ENCODE data around the gene MICAL3.

The MICAL3 gene

DNA sequence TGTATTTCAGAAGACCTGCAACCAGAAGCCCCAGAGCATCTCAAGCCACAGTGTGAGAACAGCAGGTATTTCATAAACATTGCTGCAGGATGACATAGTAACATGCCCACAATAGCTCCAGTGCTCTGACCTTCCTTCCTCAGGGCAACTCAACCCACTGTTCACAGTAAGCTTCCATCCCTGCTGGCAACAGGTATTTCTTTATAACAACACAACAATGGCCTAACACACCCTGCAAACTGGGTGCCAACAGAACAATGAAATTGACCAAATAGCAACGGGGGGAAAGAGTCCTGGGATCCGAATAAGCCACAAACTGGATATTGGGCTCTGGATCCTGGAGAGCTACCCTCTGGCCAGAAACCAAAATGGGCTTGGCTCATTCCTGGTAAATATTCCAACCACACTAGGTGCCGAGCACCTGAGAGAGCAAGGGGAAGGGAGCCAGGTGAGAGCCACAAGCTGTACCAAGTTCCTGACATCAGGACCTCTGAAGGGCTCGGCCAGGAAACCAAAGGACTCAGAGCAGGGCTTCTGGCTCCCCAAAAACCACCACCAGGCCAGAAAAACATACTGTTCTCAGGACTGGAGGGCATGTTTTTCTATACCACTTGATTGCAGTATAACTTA, 99.5 kb downstream of the MICAL3 start:
- peak; percentile 17 for DNase-seq

GRCh38 chr22:17924076-17924475, 100.3 kb downstream of the MICAL3 start:
- DNase-seq: no peak

- DNase-seq: peak; percentile 92
Observed at GRCh38 chr22:17922925-17923903, 101.1 kb downstream of the MICAL3 start.

DNA sequence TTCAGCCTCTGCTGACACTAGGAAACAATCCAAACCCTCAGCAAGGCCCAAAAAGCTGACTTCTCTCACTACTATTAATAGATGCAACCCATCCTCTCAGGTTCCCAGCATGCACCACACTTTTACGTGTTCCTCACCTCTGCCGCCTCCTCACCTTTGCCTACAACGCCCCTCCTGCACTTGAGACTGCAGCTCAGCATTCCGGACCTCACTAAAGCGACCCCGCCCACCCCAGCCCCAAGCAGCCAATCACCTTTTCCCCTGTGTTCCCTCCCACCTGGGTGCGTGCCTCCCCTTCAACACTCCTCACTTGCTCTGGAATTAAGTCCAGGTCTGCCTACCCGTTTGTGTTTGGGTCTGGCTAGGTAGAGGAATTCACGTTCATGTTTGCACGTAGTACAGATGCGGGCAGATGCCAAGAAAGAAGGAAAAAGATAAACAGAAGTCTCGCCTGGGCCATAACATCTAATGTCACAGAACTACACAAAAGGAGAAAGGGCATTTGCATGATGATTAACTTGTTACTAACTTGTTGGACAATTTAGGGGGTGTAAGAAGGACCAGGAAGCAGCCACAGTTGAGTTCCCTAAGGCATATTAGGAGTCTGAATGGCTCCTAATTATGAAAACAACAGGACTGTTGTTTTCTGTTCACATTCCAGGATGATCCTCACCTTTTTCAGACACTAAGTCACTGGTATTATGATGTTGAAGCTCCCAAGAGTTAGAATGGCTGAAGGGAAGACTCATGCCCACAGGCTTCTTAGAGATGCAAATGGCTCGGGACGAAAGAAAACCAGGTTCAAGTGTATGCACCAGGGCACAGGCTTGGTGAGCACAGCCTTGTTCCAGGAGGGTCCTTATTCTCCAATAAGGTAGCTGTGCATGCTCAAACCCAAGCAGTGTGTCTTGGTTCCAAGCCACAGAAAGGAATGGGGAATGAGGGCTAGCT, 102.2 kb downstream of the MICAL3 start:
- DNase-seq: no peak

GRCh38 chr22:17920992-17921650, 103.2 kb downstream of the MICAL3 start:
- no peak for DNase-seq

- no peak for DNase-seq
Observed at GRCh38 chr22:17920145-17920605, 104.2 kb downstream of the MICAL3 start.

DNA sequence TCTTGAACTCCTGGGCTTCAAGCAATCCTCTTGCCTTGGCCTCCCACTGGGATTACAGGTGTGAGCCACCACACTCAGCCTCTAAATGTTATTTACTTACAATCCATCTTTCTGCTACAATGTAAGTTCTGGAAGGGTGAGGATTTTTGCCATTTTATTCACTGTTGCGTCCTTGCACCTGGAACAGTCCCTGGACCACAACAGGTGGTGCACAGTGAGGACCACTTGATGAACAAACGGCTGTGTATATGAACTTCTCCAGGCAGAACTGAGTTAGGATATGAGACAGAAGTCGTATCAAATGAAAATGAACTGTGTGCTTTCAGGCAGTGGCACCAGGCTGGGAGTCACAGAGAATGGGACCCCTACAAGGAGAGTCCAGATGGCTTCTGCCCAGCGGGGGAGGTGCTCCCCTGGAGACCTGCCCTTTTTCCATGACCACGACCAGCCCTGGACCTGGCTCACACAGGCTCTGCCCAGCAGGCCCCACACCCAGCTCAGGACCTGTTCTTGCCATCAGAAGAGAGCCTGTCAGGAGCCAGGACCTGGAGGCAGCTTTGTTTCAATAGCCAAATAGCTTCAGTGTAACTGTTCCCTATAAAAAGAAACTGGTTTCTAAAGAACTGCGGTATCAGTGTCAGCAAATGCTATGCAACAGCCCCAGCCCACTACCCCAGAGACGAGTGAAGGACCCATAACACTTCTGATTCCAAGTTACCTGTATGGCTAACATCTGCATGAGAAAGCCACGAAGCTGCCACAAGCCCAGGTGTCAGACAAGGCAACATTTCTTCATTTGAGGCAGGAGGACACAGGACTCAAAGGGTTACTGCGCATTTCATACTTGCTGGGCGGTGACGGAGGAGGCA, 104.9 kb downstream of the MICAL3 start:
- DNase-seq: no peak

DNA sequence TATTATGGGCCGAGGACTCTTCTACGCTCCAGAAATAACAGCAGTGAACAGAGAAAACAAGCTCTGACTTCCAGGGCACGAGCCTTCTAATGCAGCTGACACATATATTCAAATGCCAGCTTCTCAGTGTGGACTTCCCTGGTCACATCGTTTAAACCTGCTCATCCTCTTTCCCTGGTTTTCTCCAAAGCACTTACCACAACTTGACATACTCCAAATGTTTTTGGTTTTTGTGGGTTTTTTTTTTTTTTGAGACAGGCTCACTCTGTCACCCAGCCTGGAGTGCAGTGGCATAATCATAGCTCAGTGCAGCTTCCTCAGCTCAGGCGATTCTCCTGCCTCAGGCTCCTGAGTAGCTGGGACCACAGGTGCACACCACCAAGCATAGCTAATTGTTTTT, 105.5 kb downstream of the MICAL3 start:
- peak; percentile 85 for DNase-seq

DNA sequence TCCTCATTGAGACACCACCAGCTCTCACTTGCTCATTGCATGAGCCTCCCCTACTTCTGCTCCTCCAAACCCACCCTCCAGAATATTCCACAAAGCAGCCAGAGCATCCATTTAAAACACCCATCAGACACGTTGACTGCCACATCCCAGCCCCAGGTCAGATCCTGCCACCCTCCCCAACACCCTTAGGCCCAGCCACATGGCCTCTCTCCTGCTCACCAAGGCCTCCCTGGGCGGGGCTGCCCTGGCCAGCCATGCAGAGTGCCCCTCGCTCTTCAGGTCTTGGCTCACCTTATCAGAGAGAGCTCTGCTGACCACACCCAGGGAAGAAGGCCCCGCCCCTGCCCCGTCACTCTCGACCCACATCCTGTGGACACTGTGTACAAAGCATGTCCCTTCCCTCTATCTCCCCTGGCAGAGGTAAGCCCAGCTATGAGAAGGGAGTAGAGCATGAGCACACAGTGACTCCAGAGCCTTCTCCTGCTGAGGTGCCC, 106.8 kb downstream of the MICAL3 start:
- DNase-seq: no peak

DNA sequence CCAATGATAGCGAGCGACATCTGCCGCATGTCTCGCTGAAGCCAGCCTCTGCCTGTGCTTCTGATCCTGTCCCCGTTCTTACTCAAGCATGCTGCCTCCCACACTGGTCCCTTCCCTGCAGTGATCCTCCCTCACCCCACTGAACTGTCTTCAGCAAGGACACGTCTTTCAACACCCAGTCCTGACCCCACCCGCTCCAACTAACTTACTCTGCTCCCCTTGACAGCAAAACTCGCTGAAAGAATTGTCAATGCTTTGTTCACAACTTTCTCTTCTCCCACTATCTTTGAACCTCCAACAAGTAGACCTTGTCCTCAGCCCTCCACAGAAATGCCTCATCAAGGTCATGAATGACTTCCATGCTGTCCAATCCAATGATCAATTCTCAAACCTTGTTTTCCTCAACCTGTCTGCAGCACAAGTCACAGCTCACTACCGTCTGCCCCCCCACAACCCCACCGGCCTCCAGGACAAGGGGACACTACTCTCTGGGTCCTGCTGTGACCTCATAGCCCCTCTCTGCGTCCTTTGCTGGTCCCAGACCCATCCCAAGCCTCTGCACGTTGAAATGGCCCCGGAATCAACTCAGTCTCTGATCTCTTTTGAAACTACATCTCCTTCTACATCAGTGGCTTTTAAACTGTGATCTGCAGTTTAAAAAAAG, 108.0 kb downstream of the MICAL3 start:
- DNase-seq: no peak

- no peak for DNase-seq
Observed at GRCh38 chr22:17915676-17916075, 108.7 kb downstream of the MICAL3 start.

GRCh38 chr22:17915188-17915587, 109.2 kb downstream of the MICAL3 start:
- DNase-seq: no peak

GRCh38 chr22:17914474-17914873, 109.9 kb downstream of the MICAL3 start:
- DNase-seq: no peak

DNA sequence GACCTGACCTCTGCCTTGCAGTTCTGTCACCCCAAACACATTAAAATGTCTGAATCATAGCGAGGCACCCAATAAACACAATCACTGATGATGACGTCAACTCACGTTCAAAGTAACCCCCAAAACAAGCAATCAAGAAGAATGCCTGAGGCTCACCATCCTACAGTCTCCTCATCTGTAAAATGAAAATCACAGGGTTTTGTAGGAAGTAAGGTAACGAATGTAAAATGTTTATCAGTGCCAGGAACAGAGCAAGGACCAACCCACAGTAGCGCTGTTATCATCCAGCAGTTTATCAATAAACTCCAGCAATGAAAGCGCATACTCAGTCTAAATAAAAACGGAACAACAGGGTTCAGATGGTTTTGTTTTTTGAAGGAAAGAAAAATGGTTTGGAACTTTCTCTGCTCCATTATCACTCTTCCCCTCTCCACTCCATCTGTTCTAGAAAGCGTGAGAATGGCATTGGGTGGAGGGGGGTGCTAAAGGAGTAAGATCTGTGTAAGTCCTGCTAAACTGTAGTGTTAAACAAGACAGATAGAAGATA, 110.5 kb downstream of the MICAL3 start:
- peak; percentile 74 for DNase-seq

DNA sequence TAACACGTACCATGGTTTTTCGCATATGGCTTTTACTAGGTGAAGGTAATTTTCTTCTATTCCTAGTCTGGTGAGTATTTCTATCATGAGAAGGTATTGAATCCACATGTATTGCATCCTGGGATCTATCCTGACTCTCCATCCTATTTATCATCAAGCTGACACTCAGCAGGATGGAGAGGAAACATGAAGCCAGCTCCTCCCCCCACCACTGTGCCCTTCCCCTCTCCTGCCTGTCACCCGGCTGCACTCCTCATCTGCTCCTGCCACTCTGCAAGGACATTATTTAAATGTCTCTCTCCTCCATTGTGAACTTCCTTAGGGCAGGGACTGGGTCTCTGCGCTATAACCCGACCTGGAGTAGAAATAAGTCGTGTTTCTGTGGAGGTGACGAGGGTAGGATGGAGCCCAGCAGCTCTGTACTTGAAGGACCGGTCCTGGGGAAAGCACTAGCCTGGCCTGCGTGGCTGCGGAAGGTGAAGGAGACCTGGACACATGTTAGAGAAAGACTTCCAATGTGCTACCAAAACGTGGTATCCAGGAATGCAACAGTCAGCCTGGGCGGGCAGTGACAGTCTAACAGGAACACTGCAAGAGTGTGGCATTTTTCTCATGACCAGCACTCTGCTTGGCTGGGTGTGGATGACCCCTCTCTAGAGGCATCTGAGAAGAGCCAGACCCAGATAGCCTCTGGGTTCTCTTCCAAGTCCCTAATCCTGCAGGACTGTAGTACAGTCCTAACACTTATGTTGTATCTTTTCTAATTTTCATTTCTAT, 111.2 kb downstream of the MICAL3 start:
- DNase-seq: peak; percentile 35

GRCh38 chr22:17911887-17912286, 112.5 kb downstream of the MICAL3 start:
- DNase-seq: no peak

DNA sequence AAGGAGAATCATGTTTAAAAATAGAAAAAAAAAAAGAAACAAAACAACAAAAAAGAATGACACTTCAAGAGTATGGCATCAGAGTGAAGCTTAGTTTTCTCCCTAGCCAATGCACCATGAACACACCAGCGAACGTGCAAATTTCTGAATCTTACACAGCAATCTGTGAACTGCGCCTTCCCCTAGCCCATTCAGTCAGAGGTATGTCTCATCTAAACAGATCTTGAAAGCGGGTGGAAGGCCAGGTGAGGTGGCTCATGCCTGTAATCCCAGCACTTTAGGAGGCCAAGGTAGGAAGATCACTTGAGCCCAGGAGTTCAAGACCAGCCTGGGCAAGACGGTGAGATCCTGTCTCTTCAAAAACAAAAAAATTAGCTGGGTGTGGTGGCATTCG, 113.1 kb downstream of the MICAL3 start:
- DNase-seq: no peak

GRCh38 chr22:17910561-17911311, 113.6 kb downstream of the MICAL3 start:
- DNase-seq: peak; percentile 92

GRCh38 chr22:17907748-17908051, 116.7 kb downstream of the MICAL3 start:
- no peak for DNase-seq

Measured in EL (cell line).